ENCODE results near the gene NMT2.

NMT2 gene

DNA sequence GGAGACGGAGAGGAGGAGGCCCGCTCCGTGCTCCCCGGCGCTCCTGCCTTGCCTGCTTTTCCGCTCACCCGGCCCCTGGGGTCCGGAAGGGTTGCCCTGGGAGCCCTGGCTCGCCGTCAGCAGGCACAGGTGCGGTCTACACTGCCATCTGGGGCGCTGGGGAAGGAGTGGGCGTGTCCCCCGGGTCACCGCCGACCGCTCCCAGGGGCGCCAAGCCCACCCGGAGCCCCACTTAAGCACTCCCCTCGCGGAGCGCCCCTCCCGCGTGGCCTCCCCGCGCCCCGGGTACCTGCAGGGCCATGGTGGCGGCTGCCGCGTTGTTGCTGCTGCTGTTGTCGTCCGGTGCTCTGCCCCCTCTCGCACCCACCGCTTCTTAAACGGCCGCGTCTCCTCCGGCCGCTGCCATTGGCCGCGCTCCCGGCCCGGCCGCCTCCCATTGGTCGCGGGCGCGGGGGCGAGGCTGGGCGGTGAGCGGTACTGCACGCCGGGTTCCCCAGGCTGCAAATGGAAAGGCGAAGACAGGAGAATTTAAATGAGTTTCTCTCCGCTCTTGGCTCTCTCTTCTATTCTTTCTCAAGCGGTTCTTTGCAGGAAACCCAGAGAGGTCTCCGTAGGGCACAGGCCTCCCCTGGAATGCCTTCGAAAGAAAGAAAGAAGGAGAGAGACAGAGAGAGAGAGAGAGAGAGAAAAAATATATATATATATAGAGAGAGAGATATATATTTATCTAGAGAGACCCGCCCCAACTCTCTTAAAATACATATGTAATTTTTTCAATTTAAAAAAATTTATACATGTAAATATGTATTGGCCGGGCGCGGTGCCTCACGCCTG lies 79.8 kb downstream of the NMT2 start, which contains the start of gene ACBD7:
Gene ACBD7, minus strand, starts transcription at position 349 of the 834 bp plus-strand sequence. Its CDS starts 48 bp downstream, at position 301.
- peak; percentile 87 to 90 for DNase-seq

DNA sequence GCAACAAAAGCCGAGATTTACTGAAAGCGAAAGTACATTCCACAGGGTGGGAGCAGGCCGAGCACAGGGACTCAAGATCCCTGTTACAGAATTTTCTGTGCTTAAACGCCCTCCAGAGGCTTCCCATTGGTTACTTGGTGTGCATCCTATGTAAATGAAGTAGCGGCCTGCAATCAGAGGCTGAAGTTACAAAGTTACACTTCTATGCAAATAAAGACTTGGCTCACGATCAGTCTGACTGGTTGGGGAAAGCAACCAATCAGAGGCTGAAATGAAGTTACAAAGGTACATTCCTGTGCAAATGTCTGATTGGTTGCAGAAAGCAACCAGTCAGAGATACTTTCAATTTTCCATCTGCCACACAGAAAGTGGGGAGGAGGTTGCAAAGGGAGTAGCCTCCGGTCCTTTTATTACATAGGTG lies 84.0 kb downstream of the NMT2 start:
- DNase-seq: no peak

DNA sequence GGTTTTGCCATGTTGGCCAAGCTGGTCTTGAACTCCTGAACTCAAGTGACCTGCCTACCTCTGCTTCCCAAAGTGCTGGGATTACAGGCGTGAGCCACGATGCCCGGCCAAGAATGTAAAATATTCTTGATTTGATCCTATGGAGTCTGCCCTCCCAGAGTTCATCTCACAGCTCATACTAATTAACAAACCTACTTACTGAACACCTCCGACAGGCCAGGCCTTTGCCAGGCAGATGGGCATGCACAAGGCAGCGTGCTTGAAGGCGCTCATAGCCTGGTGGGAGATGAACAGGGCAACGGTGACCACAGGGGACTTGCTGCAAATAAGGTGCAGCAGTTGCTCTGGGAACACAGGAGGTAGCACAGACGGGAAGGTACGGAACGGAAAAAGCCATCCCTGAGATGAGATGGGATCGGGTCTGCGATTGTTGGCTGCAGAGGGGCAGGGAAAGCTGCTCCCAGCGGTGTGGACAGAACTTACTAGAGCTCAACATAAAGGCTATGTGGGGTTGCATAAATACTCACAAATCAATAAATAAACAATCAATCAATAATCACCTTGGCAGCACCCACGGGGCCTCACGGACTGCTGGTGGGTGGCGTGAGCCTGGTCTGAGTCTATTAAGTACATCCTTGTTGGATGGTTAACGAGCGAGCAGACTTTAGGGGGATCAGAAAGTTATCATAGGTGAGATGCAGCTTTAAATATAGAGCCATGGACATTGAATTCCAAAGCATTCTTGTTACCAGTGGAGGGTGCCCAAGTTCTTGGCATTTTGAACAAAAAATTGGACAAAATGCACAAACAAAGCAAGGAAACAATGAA lies 84.6 kb downstream of the NMT2 start:
- DNase-seq: no peak

GRCh38 chr10:15075421-15075820 lies 93.1 kb downstream of the NMT2 start:
- DNase-seq: no peak

DNA sequence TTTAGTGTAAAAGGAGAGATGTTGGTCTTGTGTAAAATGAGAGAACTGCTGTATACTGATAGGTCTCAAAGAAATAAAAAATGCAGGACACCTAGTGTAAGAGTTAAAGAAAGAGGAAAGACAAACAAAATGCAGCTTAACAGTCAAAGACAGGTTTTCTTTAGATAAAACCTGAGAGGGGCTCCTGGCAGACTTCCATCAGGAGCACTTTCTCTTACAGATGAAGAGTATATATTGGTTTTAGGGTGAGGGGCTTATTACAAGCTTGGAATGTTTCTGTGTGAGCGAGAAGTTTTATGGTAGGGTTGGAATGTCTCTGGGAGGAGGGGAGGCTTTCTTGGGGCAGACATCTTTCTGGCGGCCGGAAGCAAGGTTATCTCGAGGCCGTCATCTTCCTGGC lies 96.1 kb downstream of the NMT2 start:
- no peak for DNase-seq

DNA sequence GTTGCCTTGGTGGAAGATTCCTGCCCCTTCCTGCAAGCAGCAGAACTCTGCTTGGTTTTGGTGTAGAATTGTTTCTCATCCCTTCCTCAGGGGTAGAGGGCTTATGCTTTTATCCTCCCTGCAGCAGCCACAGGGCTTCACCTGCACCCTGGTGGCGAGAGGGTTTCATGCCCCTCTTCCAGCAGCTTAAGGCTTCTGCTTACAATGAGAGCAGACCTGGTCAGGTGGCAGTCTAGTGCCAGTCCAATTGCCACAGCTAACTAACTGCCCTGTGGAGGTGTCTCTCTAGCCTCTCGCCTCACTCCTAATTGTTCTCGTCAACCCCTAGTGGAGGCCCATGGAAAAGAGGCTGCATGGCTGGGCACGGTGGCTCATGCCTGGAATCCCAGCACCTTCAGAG lies 99.3 kb downstream of the NMT2 start:
- no peak for DNase-seq

DNA sequence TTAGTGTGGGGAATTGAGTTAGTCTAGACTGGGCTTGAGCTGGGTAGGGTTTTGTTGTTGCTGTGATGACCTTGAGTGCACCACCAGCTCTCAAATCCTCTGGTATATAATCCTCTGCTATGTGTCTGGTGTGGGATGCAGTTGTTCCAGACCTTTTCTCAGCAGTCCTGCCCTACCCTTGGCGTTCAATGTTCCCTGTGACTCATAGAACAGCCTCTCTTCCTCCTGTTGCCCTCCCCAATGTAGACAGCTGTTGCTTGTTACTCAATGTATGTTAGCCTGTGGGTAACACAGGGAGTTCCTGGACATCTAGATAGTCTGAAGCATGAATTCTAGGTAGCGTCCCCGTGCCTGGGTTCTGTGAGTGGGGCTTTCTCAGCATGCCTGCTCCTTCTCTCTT lies 99.7 kb downstream of the NMT2 start:
- DNase-seq: no peak

- no peak for DNase-seq
These were observed 101.3 kb downstream of the NMT2 start for GRCh38 chr10:15067154-15067553.

- no peak for DNase-seq
These were observed 107.9 kb downstream of the NMT2 start for GRCh38 chr10:15060638-15061037.

DNA sequence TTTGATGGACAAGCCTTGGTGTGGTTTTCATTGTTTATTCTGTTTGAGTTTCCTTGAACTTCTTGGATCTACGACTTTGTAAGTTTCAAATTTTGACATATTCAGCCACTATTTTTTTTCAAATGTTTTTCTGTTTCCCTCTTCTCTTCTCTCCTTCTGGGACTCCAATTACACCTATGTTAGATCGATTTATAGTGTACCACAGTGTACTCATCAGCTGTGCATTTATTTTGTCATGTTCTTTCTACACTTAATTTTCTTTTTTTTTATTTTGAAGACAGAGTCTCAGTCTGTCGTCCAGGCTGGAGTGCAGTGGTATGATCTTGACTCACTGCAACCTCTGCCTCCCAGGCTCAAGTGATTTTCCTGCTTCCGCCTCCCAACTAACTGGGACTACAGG lies 108.6 kb downstream of the NMT2 start:
- DNase-seq: no peak

GRCh38 chr10:15058689-15059088 lies 109.8 kb downstream of the NMT2 start:
- no peak for DNase-seq

Data from activated T-cell treated with anti-CD3 and anti-CD28 coated beads, Interleukin-2, amount 50 U/mL, for 48 hours (primary cell).